Measurements from ENCODE around the gene STRADA.

The STRADA gene

GRCh38 chr17:63741408-63742173, at the start of gene STRADA:
Gene STRADA (minus strand): TSS chr17:63741799. CDS start chr17:63728369, 13,430 bp downstream.
- DNase-seq (ENCODE audit: low spot score in 2 of 2): peak; percentile 95 to 99
- Mint-ChIP-seq H3K9me3 (no peaks in the 10 kb centered on the region), H3K4me3 (peak within 1 kb of the TSS; percentile 88), H3K4me1 (peaks cover 23% of the 10 kb centered on the region), H3K27ac (peak within 1 kb of the TSS; percentile 97), H3K36me3 (peaks cover 35% of the 10 kb centered on the region)
- peak; percentile 93 for ATAC-seq

GRCh38 chr17:63790057-63790456, 48.5 kb upstream of the STRADA start:
- peaks cover 99% of the 10 kb centered on the region for H3K36me3 Mint-ChIP-seq
- H3K4me3 Mint-ChIP-seq: no peak overlapping the region
- H3K4me1 Mint-ChIP-seq: peaks cover 6% of the 10 kb centered on the region
- DNase-seq (ENCODE audit: low spot score in 2 of 2): no peak
- no peak for ATAC-seq
- H3K9me3 Mint-ChIP-seq: no peaks in the 10 kb centered on the region
- H3K27ac Mint-ChIP-seq: no peak overlapping the region

- no peak for DNase-seq (ENCODE audit: low spot score in 2 of 2)
- peaks cover 23% of the 10 kb centered on the region for H3K4me1 Mint-ChIP-seq
- no peak overlapping the region for H3K27ac Mint-ChIP-seq
- H3K36me3 Mint-ChIP-seq: peaks cover 95% of the 10 kb centered on the region
- H3K9me3 Mint-ChIP-seq: no peaks in the 10 kb centered on the region
- no peak overlapping the region for H3K4me3 Mint-ChIP-seq
- no peak for ATAC-seq
Observed at GRCh38 chr17:63786971-63787711, 45.5 kb upstream of the STRADA start.

GRCh38 chr17:63786117-63786516, 44.5 kb upstream of the STRADA start:
- Mint-ChIP-seq H3K4me3 (no peak overlapping the region), H3K36me3 (peaks cover 95% of the 10 kb centered on the region), H3K27ac (no peak overlapping the region), H3K4me1 (peaks cover 31% of the 10 kb centered on the region), H3K9me3 (no peaks in the 10 kb centered on the region)
- no peak for DNase-seq (ENCODE audit: low spot score in 2 of 2)
- no peak for ATAC-seq

GRCh38 chr17:63785556-63785955, 44.0 kb upstream of the STRADA start:
- peaks cover 36% of the 10 kb centered on the region for H3K4me1 Mint-ChIP-seq
- no peak overlapping the region for H3K4me3 Mint-ChIP-seq

GRCh38 chr17:63783522-63783921, 41.9 kb upstream of the STRADA start:
- H3K36me3 Mint-ChIP-seq: peaks cover 95% of the 10 kb centered on the region
- H3K4me3 Mint-ChIP-seq: no peak overlapping the region
- H3K27ac Mint-ChIP-seq: peak overlapping the region; percentile 4
- peaks cover 49% of the 10 kb centered on the region for H3K4me1 Mint-ChIP-seq
- DNase-seq (ENCODE audit: low spot score in 2 of 2): no peak
- no peaks in the 10 kb centered on the region for H3K9me3 Mint-ChIP-seq
- ATAC-seq: peak; percentile 63

More at GRCh38 chr17:63785556-63785955, 44.0 kb upstream of the STRADA start:
- ATAC-seq: no peak
- DNase-seq (ENCODE audit: low spot score in 2 of 2): no peak
- Mint-ChIP-seq H3K9me3 (no peaks in the 10 kb centered on the region), H3K36me3 (peaks cover 96% of the 10 kb centered on the region), H3K27ac (no peak overlapping the region)

- H3K36me3 Mint-ChIP-seq: peaks cover 95% of the 10 kb centered on the region
Observed at GRCh38 chr17:63780928-63781327, 39.3 kb upstream of the STRADA start.

GRCh38 chr17:63780507-63780906, 38.9 kb upstream of the STRADA start:
- H3K27ac Mint-ChIP-seq: peak overlapping the region; percentile 77
- peaks cover 66% of the 10 kb centered on the region for H3K4me1 Mint-ChIP-seq
- DNase-seq (ENCODE audit: low spot score in 2 of 2) (no peak), ATAC-seq (no peak)
- peaks cover 95% of the 10 kb centered on the region for H3K36me3 Mint-ChIP-seq
- no peak overlapping the region for H3K4me3 Mint-ChIP-seq
- H3K9me3 Mint-ChIP-seq: no peaks in the 10 kb centered on the region

More at GRCh38 chr17:63780928-63781327, 39.3 kb upstream of the STRADA start:
- DNase-seq (ENCODE audit: low spot score in 2 of 2) (no peak), ATAC-seq (no peak)
- no peak overlapping the region for H3K4me3 Mint-ChIP-seq
- H3K9me3 Mint-ChIP-seq: no peaks in the 10 kb centered on the region
- H3K27ac Mint-ChIP-seq: peak overlapping the region; percentile 9
- H3K4me1 Mint-ChIP-seq: peaks cover 66% of the 10 kb centered on the region

GRCh38 chr17:63775420-63775819, 33.8 kb upstream of the STRADA start:
- Mint-ChIP-seq H3K36me3 (peaks cover 91% of the 10 kb centered on the region), H3K4me3 (peak overlapping the region; percentile 94), H3K9me3 (no peaks in the 10 kb centered on the region), H3K27ac (peak overlapping the region; percentile 98), H3K4me1 (peaks cover 48% of the 10 kb centered on the region)
- ATAC-seq (no peak), DNase-seq (ENCODE audit: low spot score in 2 of 2) (no peak)

GRCh38 chr17:63774969-63775265, 33.3 kb upstream of the STRADA start:
- Mint-ChIP-seq H3K4me1 (peaks cover 48% of the 10 kb centered on the region), H3K9me3 (no peaks in the 10 kb centered on the region), H3K36me3 (peaks cover 88% of the 10 kb centered on the region), H3K27ac (peak overlapping the region; percentile 98), H3K4me3 (peak overlapping the region; percentile 94)
- ATAC-seq: no peak
- DNase-seq (ENCODE audit: low spot score in 2 of 2): no peak

- Mint-ChIP-seq H3K4me3 (peak within 1 kb of the TSS; percentile 94), H3K4me1 (peaks cover 42% of the 10 kb centered on the region), H3K27ac (peak within 1 kb of the TSS; percentile 98), H3K36me3 (peaks cover 88% of the 10 kb centered on the region), H3K9me3 (no peaks in the 10 kb centered on the region)
- peak; percentile 17 for ATAC-seq
- no peak for DNase-seq (ENCODE audit: low spot score in 2 of 2)
Observed at GRCh38 chr17:63774141-63774968, 32.8 kb upstream of the STRADA start, which contains the start of gene DDX42. Gene DDX42 (plus strand): TSS chr17:63774170. CDS start chr17:63787050, 12,880 bp downstream.

- H3K9me3 Mint-ChIP-seq: no peaks in the 10 kb centered on the region
- H3K4me3 Mint-ChIP-seq: peak within 1 kb of the TSS; percentile 94
- DNase-seq (ENCODE audit: low spot score in 2 of 2) (peak; percentile 97 to 99), ATAC-seq (peak; percentile 93)
- H3K36me3 Mint-ChIP-seq: peaks cover 88% of the 10 kb centered on the region
- peaks cover 40% of the 10 kb centered on the region for H3K4me1 Mint-ChIP-seq
- H3K27ac Mint-ChIP-seq: peak within 1 kb of the TSS; percentile 98
Observed at GRCh38 chr17:63773272-63774140, 31.9 kb upstream of the STRADA start, which contains the start of gene CCDC47. Gene CCDC47 (minus strand): TSS chr17:63773597. CDS start chr17:63766175, 7,422 bp downstream.

- Mint-ChIP-seq H3K4me3 (peak overlapping the region; percentile 94), H3K36me3 (peaks cover 88% of the 10 kb centered on the region), H3K4me1 (peaks cover 40% of the 10 kb centered on the region), H3K9me3 (no peaks in the 10 kb centered on the region), H3K27ac (peak overlapping the region; percentile 98)
- DNase-seq (ENCODE audit: low spot score in 2 of 2) (no peak), ATAC-seq (no peak)
Observed at GRCh38 chr17:63772801-63773271, 31.2 kb upstream of the STRADA start.

GRCh38 chr17:63768433-63768832, 26.8 kb upstream of the STRADA start:
- DNase-seq (ENCODE audit: low spot score in 2 of 2) (no peak), ATAC-seq (no peak)
- H3K4me3 Mint-ChIP-seq: no peak overlapping the region
- H3K4me1 Mint-ChIP-seq: peaks cover 28% of the 10 kb centered on the region
- H3K36me3 Mint-ChIP-seq: peaks cover 83% of the 10 kb centered on the region
- H3K9me3 Mint-ChIP-seq: no peaks in the 10 kb centered on the region
- peak overlapping the region; percentile 15 for H3K27ac Mint-ChIP-seq

All from stimulated activated effector memory CD8-positive, alpha-beta T cell treated with anti-CD3 and anti-CD28 coated beads, Interleukin-12 subunit alpha, Interleukin-12 subunit beta, amount 100 ng/mL, for 72 hours (primary cell).